GM19468 (cell line): ENCODE results near the gene PRKAR2A.
"Not testable (repeated sequence)": the region's sequence is repeated elsewhere in the genome, so short reads cannot be mapped to it uniquely, and the experiment has no call there.

Source experiments
- ATAC-seq: cut with Tn5 transposase; IDR thresholded peaks from one replicate; pipeline ENCODE4 v1.9.1; 2021; ENCODE audit warnings: mild to moderate bottlenecking, moderate library complexity, moderate number of reproducible peaks; ENCODE audit not compliant: unreplicated experiment; ENCODE audit errors: extremely low read depth

The PRKAR2A gene

DNA sequence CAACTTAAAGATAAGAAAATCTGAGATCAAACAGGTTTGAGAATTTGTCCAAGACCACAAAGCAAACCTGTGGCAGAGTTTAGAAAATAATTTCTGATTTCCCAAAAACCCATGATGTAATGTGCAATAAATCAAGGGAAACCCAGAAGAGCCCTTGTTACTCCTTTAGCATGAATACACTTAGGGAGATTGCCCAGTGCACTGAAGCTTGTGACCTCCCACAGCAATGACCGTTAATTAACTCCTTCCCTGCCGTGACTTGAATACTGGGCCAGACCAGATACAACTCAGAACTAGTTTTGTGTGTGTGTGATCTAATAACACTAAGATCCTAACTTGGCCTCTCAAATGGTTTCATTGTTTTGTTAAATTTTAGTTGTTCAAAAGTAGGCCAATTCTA, 2.5 kb downstream of the PRKAR2A start:
- no peak for ATAC-seq

DNA sequence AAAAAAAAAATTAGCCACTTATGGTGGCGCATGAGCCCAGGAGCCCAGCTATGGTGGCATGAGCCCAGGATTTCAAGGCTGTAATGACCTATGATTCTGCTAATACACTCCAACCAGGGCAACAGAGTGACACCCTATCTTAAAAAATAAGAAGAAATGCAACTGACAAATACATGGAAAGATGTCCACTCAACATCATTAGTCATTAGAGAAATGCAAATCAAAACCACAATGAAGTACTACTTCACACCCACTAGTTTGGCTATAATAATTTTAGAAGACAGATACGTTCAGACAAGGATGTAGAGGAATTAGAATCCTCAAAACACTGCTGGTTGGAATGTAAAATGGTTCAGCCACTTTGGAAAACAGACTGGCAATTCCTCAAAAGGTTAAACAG, 10.5 kb downstream of the PRKAR2A start:
- no peak for ATAC-seq

DNA sequence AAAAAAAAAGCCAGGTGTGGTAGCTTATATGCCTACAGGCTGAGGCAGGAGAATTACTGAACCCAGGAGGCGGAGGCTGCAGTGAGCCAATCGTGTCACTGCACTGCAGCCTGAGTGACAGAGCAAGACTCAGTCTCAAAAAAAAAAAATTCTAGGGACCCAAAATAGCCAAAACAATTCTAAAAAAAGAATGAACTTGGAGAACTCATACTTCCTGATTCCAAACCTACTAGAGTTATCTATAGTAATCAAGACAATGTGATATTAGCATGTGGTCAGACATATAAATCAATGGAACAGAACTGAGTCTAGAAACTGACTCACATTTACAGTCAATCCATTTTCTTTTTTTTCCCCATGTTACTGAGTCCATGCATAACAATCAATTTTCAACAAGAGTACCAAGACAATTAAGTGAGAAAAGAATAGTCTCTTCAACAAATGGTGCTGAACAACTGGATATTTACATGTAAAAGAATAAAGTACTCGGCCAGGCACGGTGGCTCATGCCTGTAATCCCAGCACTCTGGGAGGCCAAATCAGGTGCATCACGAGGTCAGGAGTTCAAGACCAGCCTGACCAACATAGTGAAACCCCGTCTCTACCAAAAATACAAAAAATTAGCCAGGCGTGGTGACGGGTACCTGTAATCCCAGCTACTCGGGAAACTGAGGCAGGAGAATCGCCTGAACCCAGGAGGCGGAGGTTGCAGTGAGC, 11.9 kb downstream of the PRKAR2A start:
- ATAC-seq, result no peak

DNA sequence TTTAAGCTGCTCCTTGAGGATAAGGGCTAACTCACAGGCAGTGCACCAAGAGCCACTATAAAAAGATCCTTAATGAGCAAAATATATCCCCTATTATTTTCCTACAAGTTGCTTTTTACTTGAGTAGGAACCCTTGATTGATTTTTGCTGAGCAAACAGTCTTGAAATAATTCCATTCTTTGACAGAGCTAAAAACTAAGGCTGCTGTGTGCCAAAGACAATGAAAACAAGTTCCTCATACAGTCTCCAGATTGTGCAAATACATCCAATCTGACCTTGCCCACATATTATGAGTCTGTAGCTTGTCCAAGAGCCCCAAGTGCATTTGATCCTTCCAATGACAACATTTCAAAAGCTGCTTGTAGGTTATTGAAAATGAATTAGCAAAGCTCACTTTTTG, 15.0 kb downstream of the PRKAR2A start:
- no peak for ATAC-seq

DNA sequence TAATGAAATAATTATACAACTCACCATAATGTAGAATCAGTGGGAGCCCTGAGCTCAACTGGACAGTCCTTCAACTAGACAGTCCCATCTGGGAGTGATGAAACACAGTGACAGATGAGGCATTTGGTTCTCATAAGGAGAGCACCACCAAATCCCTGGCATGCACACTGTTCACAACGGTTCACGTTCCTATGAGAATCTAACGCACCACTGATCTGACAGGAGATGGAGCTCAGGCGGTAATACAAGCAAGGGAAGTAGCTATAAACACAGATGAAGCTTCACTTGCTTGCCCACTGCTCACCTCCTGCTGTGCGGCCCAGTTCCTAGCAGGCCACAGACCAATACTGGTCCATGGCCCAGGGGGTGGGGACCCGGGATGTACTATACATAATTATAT, 17.0 kb downstream of the PRKAR2A start:
- no peak for ATAC-seq

DNA sequence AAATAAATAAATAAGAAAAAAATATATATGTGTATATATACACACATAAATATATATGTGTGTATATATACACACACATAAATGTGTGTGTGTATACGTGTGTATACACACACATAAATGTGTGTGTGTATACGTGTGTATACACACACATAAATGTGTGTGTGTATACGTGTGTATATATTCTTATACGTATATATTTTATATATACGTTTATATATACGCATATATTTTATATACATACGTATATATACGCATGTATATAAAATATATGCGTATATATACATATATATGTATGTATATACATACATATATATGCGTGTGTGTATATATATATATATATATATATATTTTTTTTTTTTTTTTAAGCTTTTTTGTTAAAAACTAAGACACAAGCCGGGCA, 18.1 kb downstream of the PRKAR2A start:
- not testable (repeated sequence) for ATAC-seq

DNA sequence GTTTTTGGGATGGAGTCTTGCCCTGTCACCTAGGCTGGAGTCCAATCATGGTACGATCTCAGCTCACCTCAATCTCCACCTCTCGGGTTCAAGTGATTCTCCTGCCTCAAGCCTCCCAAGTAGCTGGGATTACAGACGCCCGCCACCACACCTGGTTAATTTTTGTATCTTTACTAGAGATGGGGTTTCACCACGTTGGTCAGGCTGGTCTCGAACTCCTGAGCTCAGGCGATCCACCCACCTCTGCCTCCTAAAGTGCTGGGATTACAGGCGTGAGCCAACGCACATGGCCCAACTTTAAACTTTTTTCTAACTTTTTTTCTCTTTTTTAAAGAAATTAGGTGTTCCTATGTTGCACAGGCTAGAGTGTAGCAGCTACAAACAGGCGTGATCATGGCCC, 19.8 kb downstream of the PRKAR2A start:
- not testable (repeated sequence) for ATAC-seq

DNA sequence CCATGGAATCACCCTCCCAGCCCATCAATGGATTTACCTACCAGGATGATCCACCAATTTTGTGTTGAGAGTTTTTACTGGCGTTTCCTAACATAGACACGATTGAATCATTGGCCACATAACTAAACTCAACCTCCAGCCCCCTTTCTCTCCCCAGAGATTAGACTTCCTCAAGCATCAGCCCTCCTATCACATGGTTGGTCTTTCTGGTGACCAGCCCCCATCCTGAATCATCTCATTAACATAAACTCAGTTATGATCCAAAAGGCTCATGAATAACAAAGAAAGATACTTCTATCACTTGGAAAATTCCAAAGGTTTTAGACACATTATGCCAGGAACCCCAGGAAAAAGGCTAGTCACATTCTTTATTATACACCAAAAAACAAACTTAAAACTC, 21.2 kb downstream of the PRKAR2A start:
- no peak for ATAC-seq

DNA sequence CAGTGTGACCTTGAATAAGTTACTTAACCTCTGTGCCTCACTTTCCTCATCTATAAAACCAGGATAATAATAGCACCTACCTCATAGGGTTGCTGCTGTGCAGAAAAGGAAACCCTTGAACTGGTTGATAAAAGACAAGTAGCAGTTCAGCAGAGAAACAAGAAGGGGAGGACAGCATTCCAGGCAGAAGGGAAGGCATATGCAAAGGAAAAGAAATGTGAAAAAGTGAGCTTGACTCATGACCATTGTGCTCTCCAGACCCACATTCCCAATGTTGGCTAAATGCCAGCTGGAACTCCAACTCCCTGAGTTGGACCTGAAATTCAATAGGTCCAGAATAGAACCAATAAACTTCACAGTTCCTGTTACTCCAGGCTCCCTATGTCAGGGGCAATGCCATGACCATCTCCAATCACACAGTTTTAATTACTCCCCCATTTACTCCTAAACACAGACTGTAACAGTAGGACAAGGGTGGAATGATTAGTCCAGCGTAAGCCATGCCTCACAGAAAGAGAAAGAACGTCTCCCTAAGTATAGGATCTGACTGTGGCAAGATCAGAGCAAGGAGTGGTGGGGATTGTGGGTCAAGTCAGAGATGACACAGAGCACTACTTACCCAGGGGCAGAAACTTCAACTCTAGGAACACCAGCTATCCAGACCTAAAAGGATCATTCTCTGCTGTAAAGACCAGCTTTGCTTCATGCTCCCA, 26.9 kb downstream of the PRKAR2A start:
- ATAC-seq, result no peak

DNA sequence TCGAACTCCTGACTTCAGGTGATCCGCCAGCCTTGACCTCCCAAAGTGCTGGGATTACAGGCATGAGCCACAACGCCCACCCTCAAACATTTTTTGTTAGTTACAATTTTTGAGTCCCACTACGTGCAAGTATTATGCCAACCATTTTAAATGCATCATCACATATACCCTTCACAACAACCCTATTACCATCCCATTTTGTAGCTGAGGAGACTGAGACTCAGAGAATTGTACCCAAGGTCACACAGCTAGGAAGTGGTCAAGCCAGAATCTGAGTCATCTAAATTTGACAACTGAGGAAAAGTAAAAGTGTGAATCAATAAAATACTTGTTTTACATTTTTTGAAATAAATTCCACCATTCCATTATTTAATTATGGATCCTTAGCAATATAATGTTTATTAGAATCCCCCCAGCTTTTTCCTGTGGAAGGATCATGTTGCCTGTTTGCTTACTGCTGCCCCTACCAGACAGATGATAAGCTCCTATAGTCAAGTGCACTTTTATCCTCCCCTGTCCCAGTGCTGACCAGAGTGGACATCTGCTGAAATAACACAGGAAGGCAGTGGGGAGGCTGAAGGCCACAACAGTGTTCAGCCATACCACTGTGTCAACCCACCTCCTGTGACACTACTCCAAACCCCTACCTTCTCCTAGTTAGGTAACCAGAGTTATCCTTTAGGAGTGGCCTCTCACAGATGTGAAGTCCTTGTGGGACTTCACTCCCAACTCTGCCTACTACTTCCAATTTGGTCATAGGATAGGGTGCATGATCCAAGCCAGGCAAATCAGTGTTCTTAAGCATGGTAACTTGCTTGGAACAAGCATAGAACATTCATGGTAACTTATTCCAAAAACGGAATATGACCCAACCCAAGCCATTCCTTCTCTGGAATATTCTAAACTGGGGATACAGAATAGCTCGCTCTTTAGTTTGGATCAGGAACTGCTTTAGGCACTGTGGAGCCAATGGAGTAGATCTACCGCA, 28.1 kb downstream of the PRKAR2A start:
- ATAC-seq, result no peak

DNA sequence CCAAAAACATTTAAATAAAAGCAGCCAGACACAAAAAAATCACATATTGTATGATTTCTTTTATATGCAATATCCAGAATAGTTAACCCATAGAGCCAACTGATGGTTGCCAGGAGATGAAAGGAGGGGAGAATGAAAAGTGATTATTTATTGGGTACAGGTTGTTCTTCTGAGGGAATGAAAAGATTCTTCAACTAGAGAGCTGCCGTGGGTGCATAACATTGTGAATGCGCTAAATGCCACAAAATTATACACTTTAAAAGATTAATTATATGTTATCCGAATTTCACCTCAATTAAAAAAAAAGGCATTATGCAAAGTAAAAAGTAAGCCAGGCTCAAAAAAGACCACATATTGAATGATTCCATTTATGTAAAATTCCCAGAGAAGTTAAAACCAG, 36.1 kb downstream of the PRKAR2A start:
- no peak for ATAC-seq

DNA sequence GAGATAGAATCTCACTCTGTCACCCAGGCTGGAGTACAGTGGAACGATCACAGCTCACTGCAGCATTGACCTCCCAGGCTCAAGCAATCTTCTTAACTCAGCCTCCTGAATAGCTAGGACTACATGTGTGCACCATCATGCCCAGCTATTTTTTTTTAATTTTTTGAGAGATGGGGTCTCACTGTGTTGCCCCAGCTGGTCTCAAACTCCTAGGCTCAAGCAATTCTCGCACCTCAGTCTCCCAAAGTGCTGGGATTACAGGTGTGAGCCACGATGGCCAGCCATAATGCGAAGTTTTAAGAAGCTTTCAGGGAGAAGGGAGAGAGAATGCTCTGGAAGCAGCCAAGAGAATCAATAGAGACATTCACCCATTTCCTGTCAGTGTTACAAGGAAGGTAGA, 42.7 kb downstream of the PRKAR2A start:
- ATAC-seq, result no peak

DNA sequence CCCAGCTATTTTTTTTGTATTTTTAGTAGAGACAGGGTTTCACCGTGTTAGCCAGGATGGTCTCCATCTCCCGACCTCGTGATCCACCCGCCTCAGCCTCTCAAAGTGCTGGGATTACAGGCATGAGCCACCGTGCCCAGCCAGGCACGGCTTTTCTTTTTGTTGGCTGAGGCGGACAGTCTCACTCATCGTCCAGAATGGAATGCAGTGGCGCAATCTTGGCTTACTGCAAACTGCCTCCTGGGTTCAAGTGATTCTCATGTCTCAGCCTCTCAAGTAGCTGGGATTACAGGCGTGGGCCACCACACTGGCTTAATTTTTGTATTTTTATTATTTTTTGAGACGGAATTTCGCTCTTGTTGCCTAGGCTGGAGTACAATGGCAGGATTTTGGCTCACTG, 46.8 kb downstream of the PRKAR2A start:
- ATAC-seq, result not testable (repeated sequence)

DNA sequence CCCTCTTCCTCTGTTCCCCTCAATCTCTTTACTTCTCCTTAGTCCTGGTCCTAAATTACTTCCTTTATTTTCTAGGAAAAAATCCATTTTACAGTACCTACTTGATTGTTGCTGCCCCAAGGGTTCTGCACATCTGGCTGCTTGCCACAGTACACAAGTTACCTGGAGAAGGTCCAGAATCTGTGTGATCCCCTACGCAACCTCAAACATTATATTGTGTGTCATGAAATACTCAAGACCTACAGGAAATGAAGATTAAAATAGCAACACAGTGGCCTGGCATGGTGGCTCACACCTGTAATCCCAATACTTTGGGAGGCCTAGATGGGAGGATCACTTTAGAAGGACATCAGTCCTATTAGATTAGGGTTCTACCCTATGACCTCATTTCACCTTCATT, 48.7 kb downstream of the PRKAR2A start:
- no peak for ATAC-seq

DNA sequence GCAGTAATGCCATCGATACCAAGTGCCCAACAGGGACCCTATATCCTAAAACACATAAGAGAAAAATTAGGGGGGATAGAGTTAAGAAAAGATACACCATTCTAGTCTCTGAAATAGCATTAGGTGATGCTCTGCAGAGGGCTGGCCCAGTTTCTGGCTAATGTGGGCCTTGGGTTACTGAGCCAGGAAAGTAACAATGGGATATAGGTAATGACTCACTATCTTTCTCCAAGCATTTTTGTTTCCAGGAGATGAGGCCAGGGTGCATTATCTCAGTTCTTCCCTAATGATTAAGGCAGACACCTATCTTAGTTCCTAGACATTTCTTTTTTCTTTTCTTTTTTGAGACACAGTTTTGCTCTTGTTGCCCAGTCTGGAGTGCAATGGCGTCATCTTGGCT, 50.0 kb downstream of the PRKAR2A start:
- no peak for ATAC-seq

DNA sequence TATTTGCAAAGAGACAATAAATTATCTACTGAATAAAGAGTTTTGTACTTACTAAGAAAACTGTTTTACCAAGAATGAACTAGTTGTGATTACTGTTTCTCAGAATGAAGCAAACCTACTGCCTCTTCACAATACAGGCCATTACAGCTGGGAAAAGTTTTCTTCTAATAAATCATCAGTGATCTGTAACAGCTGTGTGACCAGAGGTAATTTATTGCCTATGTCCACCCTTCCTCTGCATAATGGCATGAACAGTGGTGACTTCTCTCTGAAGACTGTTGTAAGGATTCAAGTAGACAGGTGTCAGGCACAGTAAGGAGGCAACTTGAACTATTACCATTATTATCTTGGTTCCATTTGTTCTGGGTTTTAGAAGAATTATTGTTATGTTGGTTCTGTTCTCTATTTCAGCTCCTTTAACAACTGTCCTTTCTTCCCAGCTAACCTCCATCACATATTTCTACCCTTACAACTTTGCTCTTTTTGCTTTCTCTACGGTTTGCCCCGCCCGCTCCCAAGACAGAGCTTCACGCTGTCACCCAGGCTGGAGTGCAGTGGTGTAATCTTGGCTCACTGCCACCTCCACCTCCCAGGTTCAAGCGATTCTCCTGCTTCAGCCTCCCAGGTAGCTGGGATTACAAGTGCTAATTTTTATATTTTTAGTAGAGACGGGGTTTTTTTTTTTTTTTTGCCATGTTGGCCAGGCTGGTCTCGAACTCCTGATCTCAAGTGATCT, 51.5 kb downstream of the PRKAR2A start:
- ATAC-seq, result no peak

DNA sequence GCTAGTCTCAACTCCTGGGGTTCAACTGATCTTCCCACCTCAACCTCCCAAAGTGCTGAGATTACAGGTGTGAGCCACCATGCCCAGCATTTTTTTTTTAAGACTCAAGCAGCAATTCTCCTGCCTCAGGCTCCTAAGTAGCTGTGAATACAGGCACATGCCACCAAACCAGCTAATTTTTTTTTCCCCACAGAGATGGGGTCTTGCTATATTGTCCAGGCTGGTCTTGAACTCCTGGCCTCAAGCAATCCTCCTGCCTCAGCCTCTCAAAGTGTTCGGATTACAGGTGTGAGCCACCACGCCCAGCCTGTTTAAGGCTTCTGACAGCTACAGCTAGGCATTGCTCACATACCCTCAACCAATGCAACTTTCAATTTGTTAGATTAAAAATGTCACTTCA, 54.2 kb downstream of the PRKAR2A start:
- ATAC-seq, result not testable (repeated sequence)

DNA sequence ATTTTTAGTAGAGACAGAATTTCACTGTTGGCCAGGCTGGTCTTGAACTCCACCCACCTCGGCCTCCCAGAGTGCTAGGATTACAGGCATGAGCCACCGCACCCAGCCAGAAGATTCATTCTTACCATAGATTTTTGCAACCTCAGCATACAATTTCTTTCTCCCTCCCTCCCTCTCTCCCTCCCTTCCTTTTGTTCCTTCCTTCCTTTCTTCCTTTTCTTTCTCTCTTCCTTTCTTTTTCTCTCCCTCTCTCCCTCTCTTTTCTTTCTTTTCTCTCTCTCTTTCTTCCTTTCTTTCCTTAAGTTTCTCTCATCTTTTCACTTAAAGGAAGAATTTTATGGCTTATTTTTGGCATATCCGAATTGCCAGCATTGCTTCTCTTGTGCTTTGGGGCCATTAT, 58.0 kb downstream of the PRKAR2A start:
- ATAC-seq, result no peak

DNA sequence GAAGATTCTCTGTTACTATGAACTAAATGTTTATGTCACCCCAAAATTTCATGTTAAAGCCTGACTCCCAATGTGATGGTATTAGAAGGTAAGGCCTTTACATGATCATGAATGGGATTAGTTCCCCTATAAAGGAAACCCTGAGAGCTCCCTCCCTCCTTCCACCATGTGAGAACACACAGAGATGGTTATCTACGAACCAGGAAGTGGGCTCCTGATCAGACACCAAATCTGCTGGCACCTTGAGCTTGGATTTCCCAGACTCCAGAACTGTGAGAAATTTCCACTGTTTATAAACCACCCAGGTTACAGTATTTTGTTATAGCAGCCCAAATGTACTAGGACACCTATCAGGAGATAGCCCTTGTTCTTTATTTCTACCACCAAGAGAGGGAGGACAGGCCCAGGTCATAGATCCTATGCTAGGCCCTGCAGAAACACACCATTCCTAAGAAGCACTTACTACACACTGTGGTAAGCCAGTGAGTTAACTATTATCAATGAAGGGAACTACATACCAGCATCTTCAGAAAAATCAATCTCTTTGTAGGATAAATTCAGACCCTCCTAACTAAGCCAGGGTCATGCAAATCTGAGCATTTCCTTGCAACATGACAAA, 59.0 kb downstream of the PRKAR2A start:
- ATAC-seq, result no peak
